ENCODE results near the gene AP4S1.
"Not testable (repeated sequence)": the region's sequence is repeated elsewhere in the genome, so short reads cannot be mapped to it uniquely, and the experiment has no call there.

The AP4S1 gene

GRCh38 chr14:31086466-31086865 is 61.0 kb downstream of the AP4S1 start:
- not testable (repeated sequence) for DNase-seq

DNA sequence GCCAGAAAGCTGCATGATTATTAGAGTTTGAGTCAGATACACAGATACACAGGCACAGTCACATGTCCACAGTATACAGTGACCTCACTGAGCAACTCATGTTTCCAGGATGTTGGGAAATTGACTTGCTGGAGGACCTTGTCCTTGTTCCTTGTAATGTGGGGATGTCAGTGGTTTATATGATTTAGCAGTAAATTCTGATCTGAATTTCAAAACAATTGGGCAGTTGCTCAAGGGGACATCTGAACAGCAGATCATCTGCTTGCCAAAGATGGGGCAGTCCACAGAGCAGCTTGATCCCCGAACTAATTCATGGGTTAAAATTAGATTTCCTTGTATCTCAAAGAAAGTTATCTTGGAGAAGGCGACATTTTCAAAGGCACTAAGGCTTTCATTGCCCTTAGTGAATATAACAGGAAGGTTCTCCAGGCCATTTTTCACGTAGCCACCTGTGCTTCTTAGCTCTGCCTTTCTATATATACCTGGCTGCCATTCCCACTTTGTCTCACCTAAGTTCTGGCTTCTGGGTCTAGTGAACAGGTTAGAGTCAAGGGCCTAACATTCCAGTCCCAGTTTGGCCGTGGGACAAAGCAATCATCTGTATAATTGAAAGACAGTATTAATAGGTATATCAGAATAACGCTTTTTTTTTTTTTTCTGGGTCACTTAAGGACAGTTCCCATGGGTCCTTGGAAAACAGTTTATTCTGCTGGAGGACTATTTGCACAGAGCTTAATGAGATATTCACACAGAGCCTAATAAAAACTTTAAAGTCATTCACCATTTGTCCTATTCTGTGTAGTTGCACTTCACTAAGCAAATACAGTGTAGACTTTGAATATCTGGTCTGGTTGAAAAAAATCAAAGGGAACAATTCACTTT is 65.7 kb downstream of the AP4S1 start:
- DNase-seq: no peak

DNA sequence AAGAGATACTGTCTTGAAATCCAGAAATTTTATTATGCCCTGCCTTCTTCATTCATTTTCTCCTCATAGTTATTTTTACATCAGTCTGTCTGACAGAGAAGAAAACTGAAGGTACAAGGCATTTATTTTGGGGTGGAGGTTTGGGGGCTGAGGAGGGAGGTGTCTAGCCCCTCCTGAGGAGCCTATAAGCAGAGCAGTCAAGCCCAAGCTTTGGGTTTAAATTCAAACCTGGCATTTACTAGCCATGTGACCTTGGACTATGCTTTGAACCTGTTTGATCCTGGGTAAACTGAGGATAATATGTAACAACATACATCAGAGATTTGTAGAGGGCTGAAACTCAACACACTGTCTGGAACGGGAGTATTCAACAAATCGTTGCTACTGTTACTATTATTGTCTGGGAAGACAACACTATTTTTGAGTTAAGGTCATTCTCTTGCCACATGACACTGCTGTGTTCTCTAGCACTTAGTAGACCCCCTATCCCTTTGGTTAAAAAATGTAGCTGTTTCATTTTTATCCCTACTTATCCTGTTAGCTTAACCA is 66.8 kb downstream of the AP4S1 start:
- no peak for DNase-seq

DNA sequence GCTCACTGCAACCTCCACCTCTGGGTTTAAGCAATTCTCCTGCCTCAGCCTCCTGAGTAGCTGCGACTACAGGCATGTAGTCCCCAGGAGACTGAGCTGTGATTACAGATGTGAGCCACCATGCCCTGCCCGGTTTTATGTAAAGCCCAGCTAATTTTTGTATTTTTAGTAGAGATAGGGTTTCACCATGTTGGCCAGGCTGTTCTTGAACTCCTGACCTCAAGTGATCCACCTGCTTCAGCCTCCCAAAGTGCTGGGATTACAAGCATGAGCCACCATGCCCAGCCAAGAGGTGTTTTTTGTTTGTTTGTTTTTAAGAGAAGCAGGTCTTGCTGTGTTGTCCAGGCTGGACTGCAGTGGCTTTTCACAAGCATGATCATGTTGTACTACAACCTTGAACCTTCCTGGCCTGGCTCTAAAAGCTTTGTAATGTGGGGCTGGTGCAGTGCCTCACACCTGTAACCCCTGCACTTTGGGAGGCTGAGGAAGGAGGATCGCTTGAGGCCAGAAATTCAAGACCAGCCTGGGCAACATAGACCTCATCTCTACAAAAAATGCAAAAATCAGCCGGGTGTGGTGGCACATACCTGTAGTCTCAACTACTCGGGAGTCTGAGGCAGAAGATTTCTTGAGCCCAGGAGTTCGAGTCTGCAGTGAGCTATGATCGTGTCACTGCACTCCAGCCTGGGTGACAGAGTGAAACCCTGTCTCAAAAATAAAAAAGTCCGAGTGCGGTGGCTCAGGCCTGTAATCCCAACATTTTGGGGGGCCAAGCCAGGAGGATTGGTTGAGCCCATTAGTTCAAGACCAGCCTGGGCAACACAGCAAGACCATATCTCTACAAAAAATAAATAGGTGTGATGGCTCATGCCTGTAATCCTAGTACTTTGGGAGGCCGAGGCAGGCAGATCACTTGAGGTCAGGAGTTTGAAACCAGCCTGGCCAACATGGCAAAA is 68.7 kb downstream of the AP4S1 start:
- not testable (repeated sequence) for DNase-seq

GRCh38 chr14:31095817-31096216 is 70.4 kb downstream of the AP4S1 start:
- not testable (repeated sequence) for DNase-seq

DNA sequence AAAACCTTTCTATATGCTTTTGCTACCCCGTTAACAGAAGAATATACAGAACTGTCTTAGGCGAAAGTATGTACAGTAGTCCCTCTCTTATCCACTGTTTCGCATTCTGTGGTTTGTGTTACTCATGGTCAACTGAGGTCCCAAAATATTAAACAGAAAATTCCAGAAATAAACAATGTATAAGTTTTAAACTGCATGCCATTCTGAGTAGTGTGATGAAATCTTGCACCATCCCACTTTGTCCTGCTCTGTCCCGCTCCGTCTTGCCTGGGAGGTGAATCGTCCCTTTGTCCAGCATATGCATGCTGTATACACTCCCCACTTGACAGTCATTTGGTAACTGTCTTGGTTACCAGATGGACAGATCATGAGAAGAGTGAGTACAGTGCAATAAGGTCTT is 70.8 kb downstream of the AP4S1 start:
- DNase-seq: no peak

DNA sequence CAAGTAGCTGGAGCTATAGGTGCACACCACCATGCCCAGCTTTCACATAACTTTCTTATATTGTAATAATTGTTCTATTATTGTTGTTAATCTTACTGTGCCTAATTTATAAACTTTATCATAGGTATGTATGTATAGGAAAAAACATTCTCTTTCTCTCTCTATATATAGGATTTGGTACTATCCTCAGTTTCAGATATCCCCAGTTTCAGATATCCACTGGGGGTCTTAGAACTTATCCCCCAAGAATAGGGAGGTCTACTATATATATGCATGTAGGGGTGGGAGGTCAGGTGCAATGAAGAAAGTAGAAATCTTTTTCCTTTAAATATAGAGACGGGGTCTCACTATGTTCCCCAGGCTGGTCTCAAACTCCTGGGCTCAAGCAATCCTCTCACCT is 71.6 kb downstream of the AP4S1 start:
- DNase-seq: no peak

- DNase-seq: no peak
Observed at GRCh38 chr14:31106768-31107167, 81.3 kb downstream of the AP4S1 start.

DNA sequence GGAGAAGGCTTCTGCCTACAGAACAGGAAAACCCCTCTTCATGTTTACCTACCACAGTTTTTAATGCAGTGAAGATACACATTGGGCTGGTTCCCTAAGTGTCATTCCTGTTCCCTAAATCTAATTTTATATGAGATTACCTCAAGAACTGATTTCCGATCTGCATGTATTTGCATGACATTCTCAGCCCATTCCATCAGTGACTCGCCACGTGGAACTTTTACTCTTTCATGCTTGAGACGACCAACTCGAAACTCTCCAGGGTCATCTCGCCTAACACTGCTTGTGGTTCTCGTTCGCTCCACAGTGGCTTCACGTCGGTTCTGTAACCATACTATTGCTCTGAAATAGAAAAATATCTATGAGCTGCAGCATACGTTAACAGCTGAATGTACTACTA is 83.8 kb downstream of the AP4S1 start:
- no peak for DNase-seq

DNA sequence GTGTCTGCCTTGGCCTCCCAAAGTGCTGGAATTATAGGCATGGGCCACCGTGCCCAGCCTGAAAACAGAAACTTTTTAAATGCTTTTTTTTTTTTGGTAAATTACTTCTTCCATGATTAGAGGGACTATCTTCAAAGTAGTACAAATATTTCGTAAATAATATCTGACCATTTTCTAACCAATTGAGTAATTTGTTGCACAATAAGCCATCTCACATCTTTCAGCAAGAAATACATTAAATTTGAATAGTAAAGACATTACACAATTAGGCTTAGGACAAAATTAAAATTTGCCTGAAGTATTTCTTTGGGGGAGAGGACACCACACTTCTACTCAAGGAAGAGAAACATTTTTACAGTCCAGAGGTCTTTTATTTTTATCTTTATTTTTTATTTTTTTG is 85.4 kb downstream of the AP4S1 start:
- DNase-seq: no peak

- no peak for DNase-seq
Observed at GRCh38 chr14:31113794-31114193, 88.3 kb downstream of the AP4S1 start.

GRCh38 chr14:31118892-31119291 is 93.4 kb downstream of the AP4S1 start:
- no peak for DNase-seq

DNA sequence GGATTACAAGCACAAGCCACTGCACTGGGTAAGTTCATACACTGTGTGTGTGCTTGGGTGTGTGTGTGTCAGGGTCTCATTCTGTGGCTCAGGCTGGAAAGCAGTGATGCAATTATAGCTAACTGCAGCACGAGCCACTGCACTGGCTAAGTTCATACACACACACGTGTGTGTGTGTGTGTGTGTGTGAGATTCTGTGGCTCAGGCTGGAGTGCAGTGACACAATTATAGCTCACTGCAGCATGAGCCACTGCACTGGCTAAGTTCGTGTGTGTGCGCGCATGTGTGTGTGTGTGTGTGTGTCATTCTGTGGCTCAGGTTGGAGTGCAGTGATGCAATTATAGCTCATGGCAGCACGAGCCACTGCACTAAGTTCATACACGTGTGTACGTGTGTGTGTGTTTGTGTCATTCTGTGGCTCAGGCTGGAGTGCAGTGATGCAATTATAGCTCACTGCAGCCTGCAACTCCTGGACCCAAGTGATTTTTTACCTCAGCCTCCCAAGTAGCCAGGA is 96.7 kb downstream of the AP4S1 start:
- no peak for DNase-seq

DNA sequence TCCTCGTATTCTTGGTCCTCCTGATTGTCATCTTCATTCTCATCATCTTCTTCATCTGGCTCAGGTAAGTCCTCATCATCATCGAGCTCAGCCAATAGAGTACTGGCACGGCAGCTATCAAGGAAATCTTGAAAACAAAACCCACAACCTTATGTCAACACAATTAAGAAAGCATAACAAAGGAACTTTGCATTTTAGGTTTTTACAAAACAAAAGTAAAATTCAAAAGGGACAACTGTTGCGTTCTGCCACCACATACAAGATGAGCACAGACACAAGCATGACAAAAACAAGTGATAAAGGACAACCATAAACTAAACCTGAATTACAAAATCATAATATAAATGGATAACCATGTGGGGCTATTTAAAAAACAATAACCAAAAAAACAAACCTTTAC is 97.5 kb downstream of the AP4S1 start:
- no peak for DNase-seq

DNA sequence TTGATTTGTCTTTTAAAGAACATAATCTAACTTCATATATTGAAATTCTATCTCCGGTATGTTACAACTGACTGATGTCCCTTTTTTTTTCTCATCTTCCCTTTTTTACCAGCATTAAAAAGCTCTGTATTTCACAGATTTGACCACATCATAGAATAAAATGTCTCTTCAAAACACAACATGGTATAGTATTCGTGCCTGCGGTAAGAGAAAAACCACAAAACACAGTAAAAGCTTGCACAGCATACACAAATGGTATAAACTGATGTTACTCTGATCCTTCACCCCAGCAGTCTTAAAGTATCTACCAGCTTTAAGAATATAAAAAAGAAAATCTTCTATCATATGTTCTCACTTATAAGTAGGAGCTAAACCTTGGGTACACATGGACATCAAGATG is 98.7 kb downstream of the AP4S1 start:
- DNase-seq: no peak

DNA sequence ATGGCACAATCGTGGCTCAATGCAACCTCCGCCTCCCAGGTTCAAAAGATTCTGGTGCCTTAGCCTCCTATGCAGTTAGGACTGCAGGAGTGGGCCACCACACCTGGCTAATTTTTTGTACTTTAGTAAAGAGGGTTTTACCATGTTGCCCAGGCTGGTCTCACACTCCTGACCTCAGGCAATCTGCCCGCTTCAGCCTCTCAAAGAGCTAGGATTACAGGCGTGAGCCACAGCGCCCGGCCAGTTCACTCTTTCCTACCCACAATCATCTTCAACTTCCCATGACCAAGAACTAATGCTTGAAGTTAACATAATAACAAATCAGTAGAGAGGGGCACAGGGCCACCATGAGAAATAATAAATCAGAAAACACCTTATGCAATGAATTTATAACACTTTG is 99.8 kb downstream of the AP4S1 start:
- DNase-seq: no peak

GRCh38 chr14:31126680-31127079 is 101.2 kb downstream of the AP4S1 start:
- DNase-seq: no peak

GRCh38 chr14:31127690-31128089 is 102.2 kb downstream of the AP4S1 start:
- DNase-seq: no peak

GRCh38 chr14:31128601-31129526 is 103.4 kb downstream of the AP4S1 start:
- no peak for DNase-seq

DNA sequence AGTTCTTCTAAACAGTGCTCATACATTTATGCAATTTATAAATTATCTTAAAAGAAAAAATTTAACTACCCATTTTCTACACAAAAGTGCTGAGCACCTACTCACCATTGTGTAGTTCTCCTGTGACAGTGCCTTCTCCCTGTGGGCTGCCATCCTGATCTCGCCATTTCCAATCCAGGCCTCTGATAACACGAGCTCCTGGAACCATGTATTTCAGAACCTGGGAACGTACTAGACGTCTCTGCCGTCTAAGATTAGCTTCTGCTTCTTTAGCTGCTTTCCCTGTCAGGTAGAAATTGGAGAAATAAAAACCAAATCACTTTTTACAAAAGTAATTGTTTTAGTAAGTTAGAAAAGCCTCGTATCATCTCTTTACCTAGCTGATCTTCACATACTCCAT is 107.7 kb downstream of the AP4S1 start:
- no peak for DNase-seq

DNA sequence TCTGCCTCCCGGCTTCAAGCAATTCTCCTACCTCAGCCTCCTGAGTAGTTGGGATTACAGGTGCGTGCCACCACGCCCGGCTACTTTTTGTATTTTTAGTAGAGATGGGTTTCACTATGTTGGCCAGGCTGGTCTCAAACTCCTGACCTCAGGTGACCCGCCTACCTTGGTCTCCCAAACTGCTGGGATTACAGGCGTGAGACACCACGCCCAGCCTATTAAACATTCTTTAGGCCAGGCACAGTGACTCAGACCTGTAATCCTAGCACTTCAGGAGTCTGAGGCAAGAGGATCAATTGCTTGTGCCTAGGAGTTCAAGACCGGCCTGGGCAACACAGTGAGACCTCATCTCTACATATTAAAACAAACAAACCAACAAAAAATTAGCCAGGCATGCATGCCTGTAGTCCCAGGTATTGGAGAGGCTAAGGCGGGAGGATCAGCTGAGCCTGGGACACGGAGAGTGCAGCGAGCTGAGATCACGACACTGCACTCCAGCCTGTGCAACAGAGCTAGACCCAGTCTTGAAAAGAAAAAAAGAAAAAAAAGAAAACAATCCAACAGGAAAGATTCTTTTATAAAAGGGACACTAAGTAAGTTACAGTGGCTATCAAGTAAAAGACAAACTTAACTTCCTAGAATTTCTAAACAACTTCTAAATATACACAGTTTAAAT is 111.9 kb downstream of the AP4S1 start:
- DNase-seq: no peak

All from right kidney (tissue), 1 donor.